HepG2 (cell line): ENCODE data around the gene ERC1.

ENCODE experiments used
- BCL6 ChIP-seq: IDR thresholded peaks from 2 replicates; pipeline ENCODE4 v1.6.1; 2016; ENCODE audit warnings: missing genetic modification reagents, missing compliant biosample characterization
- GLI4 ChIP-seq: sonication (generic); formaldehyde crosslinking; IDR thresholded peaks from 2 replicates; pipeline ENCODE4 v1.5.1; 2020; ENCODE audit warnings: missing genetic modification reagents, mild to moderate bottlenecking, moderate library complexity, borderline replicate concordance
- NFE2L1 ChIP-seq: sonication (generic); formaldehyde crosslinking; IDR thresholded peaks from 2 replicates; pipeline ENCODE4 v1.4.0; 2020; ENCODE audit warnings: missing genetic modification reagents, mild to moderate bottlenecking, borderline replicate concordance
- NR1H2 ChIP-seq: sonication (generic); formaldehyde crosslinking; IDR thresholded peaks from 2 replicates; pipeline ENCODE4 v1.8.1; 2022; ENCODE audit warnings: low read depth, missing genetic modification reagents, borderline replicate concordance
- POLR2A ChIP-seq, 2 experiments: IDR thresholded peaks; 2 replicates each; pipeline ENCODE4 v1.6.1; 2011; ENCODE audit warnings: low read depth in 2 of 2, low read length in 2 of 2, mild to moderate bottlenecking in 1 of 2, moderate library complexity in 1 of 2; ENCODE audit not compliant: insufficient read depth in 1 of 2
- TCF7L2 ChIP-seq: IDR thresholded peaks from 2 replicates; pipeline ENCODE4 v1.6.1; 2011; ENCODE audit warnings: mild to moderate bottlenecking, low read depth, low read length, moderate library complexity
- U2AF2 ChIP-seq: fragments of 200-400 bp; formaldehyde crosslinking; IDR thresholded peaks from 2 replicates; pipeline ENCODE4 v1.6.1; 2017; ENCODE audit warnings: low read depth, mild to moderate bottlenecking, low read length
- ZNF230 ChIP-seq: sonication (generic); formaldehyde crosslinking; IDR thresholded peaks from 2 replicates; pipeline ENCODE4 v1.4.0; 2020; ENCODE audit warnings: mild to moderate bottlenecking, missing genetic modification reagents
- ZNF282 ChIP-seq: fragments of 450-650 bp; IDR thresholded peaks from 2 replicates; pipeline ENCODE4 v1.6.1; 2018; ENCODE audit not compliant: partially characterized antibody
- TF ChIP-seq, protein P1 (sequence below): sonication (generic); formaldehyde crosslinking; IDR thresholded peaks from 2 replicates; pipeline ENCODE4 v1.4.0; 2020; ENCODE audit warnings: missing genetic modification reagents
- TF ChIP-seq, protein P2 (sequence below): sonication (generic); formaldehyde crosslinking; IDR thresholded peaks from 2 replicates; pipeline ENCODE4 v1.5.0; 2020; ENCODE audit warnings: mild to moderate bottlenecking, missing genetic modification reagents, moderate library complexity
- TF ChIP-seq, protein P3 (sequence below): sonication (generic); formaldehyde crosslinking; IDR thresholded peaks from 2 replicates; pipeline ENCODE4 v1.4.0; 2020; ENCODE audit warnings: low read depth, mild to moderate bottlenecking, missing genetic modification reagents
- TF ChIP-seq, protein P4 (sequence below): IDR thresholded peaks from 2 replicates; pipeline ENCODE4 v1.6.1; 2016; ENCODE audit warnings: low read depth, control low read depth
- TF ChIP-seq, protein P5 (sequence below), 2 experiments: sonication (generic) in 1 of 2; formaldehyde crosslinking in 1 of 2; IDR thresholded peaks; 2 replicates each; pipeline versions ENCODE4 v1.6.1 to v1.9.0; 2014 to 2022; ENCODE audit warnings: antibody characterized with exemption in 1 of 2, borderline replicate concordance in 1 of 2, inconsistent platforms in 1 of 2, low read depth in 1 of 2, missing genetic modification reagents in 1 of 2

DNA sequence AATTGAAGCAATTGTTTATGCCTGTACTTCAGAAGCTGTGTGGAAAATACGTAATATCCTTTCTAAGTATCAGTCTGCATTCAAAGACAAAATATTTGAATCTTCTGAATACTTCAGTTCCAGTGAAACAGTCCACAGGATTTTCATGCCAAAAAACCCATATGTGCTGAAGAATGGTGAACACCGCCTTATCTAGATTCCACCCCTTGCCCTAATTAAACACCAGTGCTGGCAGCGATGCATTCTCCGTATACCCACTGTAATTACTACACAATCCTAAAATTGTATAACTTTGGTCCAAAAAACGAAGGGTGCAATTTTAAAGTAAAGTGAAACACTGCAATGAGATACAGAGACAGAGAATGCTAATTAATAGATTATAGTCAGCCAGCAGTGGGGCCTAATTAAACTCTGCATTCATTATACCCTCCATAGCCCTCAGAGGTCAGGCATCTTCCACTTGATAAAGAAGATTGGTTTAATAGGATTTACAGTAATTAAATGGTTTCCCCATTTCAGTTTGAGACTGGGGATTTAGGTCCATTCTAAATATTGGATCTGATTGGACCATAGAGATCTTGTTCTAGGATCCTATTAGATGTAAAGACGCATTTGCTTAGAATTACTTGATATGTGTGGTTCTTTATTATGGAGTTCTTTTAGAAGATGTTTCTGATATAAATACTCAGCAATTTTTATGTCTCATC, 43.9 kb downstream of the ERC1 start:
- no peak for TF ChIP-seq BCL6 (CRISPR knock-in tag)
- no peak for TF ChIP-seq NR1H2 (CRISPR knock-in tag)
- no peak for TF ChIP-seq NFE2L1 (CRISPR knock-in tag)
- TF ChIP-seq, protein P1, sequence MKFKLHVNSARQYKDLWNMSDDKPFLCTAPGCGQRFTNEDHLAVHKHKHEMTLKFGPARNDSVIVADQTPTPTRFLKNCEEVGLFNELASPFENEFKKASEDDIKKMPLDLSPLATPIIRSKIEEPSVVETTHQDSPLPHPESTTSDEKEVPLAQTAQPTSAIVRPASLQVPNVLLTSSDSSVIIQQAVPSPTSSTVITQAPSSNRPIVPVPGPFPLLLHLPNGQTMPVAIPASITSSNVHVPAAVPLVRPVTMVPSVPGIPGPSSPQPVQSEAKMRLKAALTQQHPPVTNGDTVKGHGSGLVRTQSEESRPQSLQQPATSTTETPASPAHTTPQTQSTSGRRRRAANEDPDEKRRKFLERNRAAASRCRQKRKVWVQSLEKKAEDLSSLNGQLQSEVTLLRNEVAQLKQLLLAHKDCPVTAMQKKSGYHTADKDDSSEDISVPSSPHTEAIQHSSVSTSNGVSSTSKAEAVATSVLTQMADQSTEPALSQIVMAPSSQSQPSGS, result no peak
- no peak for TF ChIP-seq GLI4 (CRISPR knock-in tag)
- TF ChIP-seq, protein P2, sequence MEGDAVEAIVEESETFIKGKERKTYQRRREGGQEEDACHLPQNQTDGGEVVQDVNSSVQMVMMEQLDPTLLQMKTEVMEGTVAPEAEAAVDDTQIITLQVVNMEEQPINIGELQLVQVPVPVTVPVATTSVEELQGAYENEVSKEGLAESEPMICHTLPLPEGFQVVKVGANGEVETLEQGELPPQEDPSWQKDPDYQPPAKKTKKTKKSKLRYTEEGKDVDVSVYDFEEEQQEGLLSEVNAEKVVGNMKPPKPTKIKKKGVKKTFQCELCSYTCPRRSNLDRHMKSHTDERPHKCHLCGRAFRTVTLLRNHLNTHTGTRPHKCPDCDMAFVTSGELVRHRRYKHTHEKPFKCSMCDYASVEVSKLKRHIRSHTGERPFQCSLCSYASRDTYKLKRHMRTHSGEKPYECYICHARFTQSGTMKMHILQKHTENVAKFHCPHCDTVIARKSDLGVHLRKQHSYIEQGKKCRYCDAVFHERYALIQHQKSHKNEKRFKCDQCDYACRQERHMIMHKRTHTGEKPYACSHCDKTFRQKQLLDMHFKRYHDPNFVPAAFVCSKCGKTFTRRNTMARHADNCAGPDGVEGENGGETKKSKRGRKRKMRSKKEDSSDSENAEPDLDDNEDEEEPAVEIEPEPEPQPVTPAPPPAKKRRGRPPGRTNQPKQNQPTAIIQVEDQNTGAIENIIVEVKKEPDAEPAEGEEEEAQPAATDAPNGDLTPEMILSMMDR (CRISPR knock-in tag), result no peak
- TF ChIP-seq POLR2A (IDR thresholded peaks at IDR 0.05; ENCODE audit: insufficient read depth in 1 of 2, low read depth in 2 of 2, low read length in 2 of 2), result no peak
- no peak for TF ChIP-seq ZNF282
- no peak for TF ChIP-seq ZNF230 (CRISPR knock-in tag)
- TF ChIP-seq, protein P3, sequence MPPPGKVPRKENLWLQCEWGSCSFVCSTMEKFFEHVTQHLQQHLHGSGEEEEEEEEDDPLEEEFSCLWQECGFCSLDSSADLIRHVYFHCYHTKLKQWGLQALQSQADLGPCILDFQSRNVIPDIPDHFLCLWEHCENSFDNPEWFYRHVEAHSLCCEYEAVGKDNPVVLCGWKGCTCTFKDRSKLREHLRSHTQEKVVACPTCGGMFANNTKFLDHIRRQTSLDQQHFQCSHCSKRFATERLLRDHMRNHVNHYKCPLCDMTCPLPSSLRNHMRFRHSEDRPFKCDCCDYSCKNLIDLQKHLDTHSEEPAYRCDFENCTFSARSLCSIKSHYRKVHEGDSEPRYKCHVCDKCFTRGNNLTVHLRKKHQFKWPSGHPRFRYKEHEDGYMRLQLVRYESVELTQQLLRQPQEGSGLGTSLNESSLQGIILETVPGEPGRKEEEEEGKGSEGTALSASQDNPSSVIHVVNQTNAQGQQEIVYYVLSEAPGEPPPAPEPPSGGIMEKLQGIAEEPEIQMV (CRISPR knock-in tag), result no peak
- TF ChIP-seq U2AF2, result no peak
- TF ChIP-seq, protein P4, sequence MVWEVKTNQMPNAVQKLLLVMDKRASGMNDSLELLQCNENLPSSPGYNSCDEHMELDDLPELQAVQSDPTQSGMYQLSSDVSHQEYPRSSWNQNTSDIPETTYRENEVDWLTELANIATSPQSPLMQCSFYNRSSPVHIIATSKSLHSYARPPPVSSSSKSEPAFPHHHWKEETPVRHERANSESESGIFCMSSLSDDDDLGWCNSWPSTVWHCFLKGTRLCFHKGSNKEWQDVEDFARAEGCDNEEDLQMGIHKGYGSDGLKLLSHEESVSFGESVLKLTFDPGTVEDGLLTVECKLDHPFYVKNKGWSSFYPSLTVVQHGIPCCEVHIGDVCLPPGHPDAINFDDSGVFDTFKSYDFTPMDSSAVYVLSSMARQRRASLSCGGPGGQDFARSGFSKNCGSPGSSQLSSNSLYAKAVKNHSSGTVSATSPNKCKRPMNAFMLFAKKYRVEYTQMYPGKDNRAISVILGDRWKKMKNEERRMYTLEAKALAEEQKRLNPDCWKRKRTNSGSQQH, result no peak
- TF ChIP-seq TCF7L2, result no peak
- TF ChIP-seq, protein P5, sequence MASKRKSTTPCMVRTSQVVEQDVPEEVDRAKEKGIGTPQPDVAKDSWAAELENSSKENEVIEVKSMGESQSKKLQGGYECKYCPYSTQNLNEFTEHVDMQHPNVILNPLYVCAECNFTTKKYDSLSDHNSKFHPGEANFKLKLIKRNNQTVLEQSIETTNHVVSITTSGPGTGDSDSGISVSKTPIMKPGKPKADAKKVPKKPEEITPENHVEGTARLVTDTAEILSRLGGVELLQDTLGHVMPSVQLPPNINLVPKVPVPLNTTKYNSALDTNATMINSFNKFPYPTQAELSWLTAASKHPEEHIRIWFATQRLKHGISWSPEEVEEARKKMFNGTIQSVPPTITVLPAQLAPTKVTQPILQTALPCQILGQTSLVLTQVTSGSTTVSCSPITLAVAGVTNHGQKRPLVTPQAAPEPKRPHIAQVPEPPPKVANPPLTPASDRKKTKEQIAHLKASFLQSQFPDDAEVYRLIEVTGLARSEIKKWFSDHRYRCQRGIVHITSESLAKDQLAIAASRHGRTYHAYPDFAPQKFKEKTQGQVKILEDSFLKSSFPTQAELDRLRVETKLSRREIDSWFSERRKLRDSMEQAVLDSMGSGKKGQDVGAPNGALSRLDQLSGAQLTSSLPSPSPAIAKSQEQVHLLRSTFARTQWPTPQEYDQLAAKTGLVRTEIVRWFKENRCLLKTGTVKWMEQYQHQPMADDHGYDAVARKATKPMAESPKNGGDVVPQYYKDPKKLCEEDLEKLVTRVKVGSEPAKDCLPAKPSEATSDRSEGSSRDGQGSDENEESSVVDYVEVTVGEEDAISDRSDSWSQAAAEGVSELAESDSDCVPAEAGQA (IDR thresholded peaks at IDR 0.05; ENCODE audit: low read depth), result no peak
- TF ChIP-seq, protein P5 (CRISPR knock-in tag; IDR thresholded peaks at IDR 0.05; ENCODE audit: borderline replicate concordance), result no peak
